Measurements from ENCODE around the gene CCND1. TPM values are rescaled to one million over a fixed set of nuclear protein-coding genes. Genes with fewer than 3 reads are reported as not detected.
A peak's percentile ranks its signal among the peaks of the same experiment; 100 is the strongest.

Gene CCND1
- total RNA-seq (2014; rRNA removed; shearing (Covaris generic)) (0.44 TPM in 1 of 2 replicates, not detected in the other), total RNA-seq (2022) (not detected in 2 replicates), Bru-seq, nascent RNA (percentile 15 among the genes with signal in this experiment), BruChase-seq, experiment 1, labeled RNA remaining after a 6-hour chase (percentile 15 among the genes with signal in this experiment), BruChase-seq, experiment 2, labeled RNA remaining after a 2-hour chase (percentile 24 among the genes with signal in this experiment)
- long read RNA-seq, result 0 reads

GRCh38 chr11:69640995-69641581 is at the start of gene CCND1:
Gene CCND1 (plus strand): TSS chr11:69641156. CDS start chr11:69641314, 158 bp downstream.
- Histone ChIP-seq H3K4me2 (ENCODE audit: low read length) (no peak within 1 kb of the TSS), H3K9me2 (ENCODE audit: insufficient read depth, low read length) (no peaks in the 10 kb centered on the region), H3K27ac (ENCODE audit: low read depth, low read length, poor library complexity, severe bottlenecking) (no peak within 1 kb of the TSS), H3K36me3 (ENCODE audit: insufficient read depth, low read length) (no peaks in the 10 kb centered on the region), H3K4me1 (ENCODE audit: insufficient read depth, low read length, poor library complexity, severe bottlenecking) (no peaks in the 10 kb centered on the region), H3K9me3 (ENCODE audit: low read length) (no peaks in the 10 kb centered on the region), H3K4me3 (ENCODE audit: low read depth, low read length, poor library complexity, severe bottlenecking) (no peak within 1 kb of the TSS), H3K79me2 (ENCODE audit: insufficient read depth, low read depth, low read length) (no peaks in the 10 kb centered on the region), H4K20me1 (ENCODE audit: insufficient read depth, low read length) (no peaks in the 10 kb centered on the region), H2AFZ (ENCODE audit: low read length) (no peak within 1 kb of the TSS)
- peak; percentile 13 for DNase-seq (ENCODE audit: low spot score)
- ChIA-PET CTCF (ENCODE audit: unreplicated experiment) (no interaction called here), POLR2A (interaction anchor here (0.6 kb wide), 1 partner anchor 540 kb away, joined by 3 read pairs; no protein-coding TSS in a partner anchor)
- no TSS peak for BruUV-seq (replicated peaks)
- TF ChIP-seq EZH2phosphoT487 (IDR thresholded peaks at IDR 0.05; ENCODE audit: borderline replicate concordance, low read depth, low read length), result no peak; the same call in 1 of the 2 replicates
- TF ChIP-seq, protein P1, sequence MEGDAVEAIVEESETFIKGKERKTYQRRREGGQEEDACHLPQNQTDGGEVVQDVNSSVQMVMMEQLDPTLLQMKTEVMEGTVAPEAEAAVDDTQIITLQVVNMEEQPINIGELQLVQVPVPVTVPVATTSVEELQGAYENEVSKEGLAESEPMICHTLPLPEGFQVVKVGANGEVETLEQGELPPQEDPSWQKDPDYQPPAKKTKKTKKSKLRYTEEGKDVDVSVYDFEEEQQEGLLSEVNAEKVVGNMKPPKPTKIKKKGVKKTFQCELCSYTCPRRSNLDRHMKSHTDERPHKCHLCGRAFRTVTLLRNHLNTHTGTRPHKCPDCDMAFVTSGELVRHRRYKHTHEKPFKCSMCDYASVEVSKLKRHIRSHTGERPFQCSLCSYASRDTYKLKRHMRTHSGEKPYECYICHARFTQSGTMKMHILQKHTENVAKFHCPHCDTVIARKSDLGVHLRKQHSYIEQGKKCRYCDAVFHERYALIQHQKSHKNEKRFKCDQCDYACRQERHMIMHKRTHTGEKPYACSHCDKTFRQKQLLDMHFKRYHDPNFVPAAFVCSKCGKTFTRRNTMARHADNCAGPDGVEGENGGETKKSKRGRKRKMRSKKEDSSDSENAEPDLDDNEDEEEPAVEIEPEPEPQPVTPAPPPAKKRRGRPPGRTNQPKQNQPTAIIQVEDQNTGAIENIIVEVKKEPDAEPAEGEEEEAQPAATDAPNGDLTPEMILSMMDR (conservative IDR thresholded peaks at IDR 0.05; ENCODE audit: low read length), result no peak
- intact Hi-C loops (cut with micrococcal nuclease; ENCODE audit: unreplicated experiment), result no loop called here

DNA sequence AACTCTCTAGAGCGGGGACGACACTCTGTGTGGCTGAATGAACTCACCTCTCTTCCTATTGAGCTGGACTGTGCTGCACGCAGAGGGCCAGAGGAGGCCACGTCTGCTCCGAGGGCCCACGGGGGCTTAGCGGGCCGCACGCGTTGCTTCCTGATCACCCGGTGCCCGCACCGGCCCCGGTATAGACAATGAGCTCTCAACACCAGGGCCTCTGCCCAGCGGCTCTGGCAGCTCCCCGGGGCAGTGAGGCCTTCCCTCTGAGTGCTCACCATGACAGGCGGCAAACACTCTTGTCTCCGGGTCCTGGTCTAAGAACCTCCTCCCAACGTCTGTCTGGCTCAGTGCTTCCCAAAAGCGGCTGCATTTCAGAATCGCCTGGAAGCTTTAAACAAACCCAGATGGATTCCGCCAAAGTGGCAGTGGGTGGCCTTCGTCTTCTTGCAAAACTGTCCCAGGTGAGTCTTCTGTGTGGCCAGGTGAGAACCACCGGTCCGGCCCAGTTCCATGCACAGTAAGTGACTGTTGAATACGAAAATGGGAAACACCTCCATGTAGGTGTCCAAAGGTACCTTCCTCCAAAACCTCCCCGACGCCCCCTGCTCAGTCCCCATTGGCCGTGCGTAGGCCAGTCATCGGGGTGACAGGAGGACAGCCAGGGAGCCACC is 47.8 kb upstream of the CCND1 start:
- CTCF ChIA-PET (ENCODE audit: unreplicated experiment), result no interaction called here
- Histone ChIP-seq H3K9me3 (ENCODE audit: low read length) (no peaks in the 10 kb centered on the region), H3K79me2 (ENCODE audit: insufficient read depth, low read depth, low read length) (no peaks in the 10 kb centered on the region), H3K4me2 (ENCODE audit: low read length) (no peak overlapping the region), H3K4me3 (ENCODE audit: low read depth, low read length, poor library complexity, severe bottlenecking) (no peak overlapping the region), H4K20me1 (ENCODE audit: insufficient read depth, low read length) (no peaks in the 10 kb centered on the region), H3K9me2 (ENCODE audit: insufficient read depth, low read length) (no peaks in the 10 kb centered on the region), H2AFZ (ENCODE audit: low read length) (no peak overlapping the region), H3K27ac (ENCODE audit: low read depth, low read length, poor library complexity, severe bottlenecking) (no peak overlapping the region), H3K4me1 (ENCODE audit: insufficient read depth, low read length, poor library complexity, severe bottlenecking) (peaks cover 2% of the 10 kb centered on the region), H3K36me3 (ENCODE audit: insufficient read depth, low read length) (no peaks in the 10 kb centered on the region)
- no peak for TF ChIP-seq EZH2phosphoT487 (IDR thresholded peaks at IDR 0.05; ENCODE audit: borderline replicate concordance, low read depth, low read length)
- TF ChIP-seq, protein P1 (conservative IDR thresholded peaks at IDR 0.05; ENCODE audit: low read length), result no peak
- intact Hi-C loops (cut with micrococcal nuclease; ENCODE audit: unreplicated experiment), result no loop called here
- no TSS peak for BruUV-seq (replicated peaks)
- no peak for DNase-seq (ENCODE audit: low spot score)
- POLR2A ChIA-PET, result no interaction called here

Data from OCI-LY7 (cell line).